Measurements from ENCODE around the gene SMPD3. TPM values are rescaled to one million over a fixed set of nuclear protein-coding genes. Genes with fewer than 3 reads are reported as not detected.

The SMPD3 gene
- total RNA-seq, 3 donors from 2014 or later, result under 0.01 to 15.4 (median 2.9) TPM

- no peaks in the 10 kb centered on the region for H3K9me3 ChIP-seq
- H3K4me1 ChIP-seq, result no peaks in the 10 kb centered on the region
- no peak for DNase-seq (ENCODE audit: low spot score in 2 of 2)
- H3K36me3 ChIP-seq, result no peaks in the 10 kb centered on the region
- H3K27me3 ChIP-seq, result no peaks in the 10 kb centered on the region
- TF ChIP-seq CTCF (IDR thresholded peaks at IDR 0.05) (no peak), POLR2A (IDR thresholded peaks at IDR 0.05) (no peak), POLR2AphosphoS5 (IDR thresholded peaks at IDR 0.05) (no peak)
- no peak overlapping the region for H3K27ac ChIP-seq
- intact Hi-C loops (cut with DNase I; ENCODE audit: low total_unique reads), result no loop called here
- no peak overlapping the region for H3K4me3 ChIP-seq
Measured at GRCh38 chr16:68367891-68368290, 80.4 kb downstream of the SMPD3 start.

- DNase-seq (ENCODE audit: low spot score in 2 of 2), result no peak
- Histone ChIP-seq H3K9me3 (no peaks in the 10 kb centered on the region), H3K27me3 (no peaks in the 10 kb centered on the region), H3K36me3 (no peaks in the 10 kb centered on the region), H3K4me1 (no peaks in the 10 kb centered on the region), H3K4me3 (no peak overlapping the region), H3K27ac (no peak overlapping the region)
- TF ChIP-seq CTCF (IDR thresholded peaks at IDR 0.05) (no peak), POLR2A (IDR thresholded peaks at IDR 0.05) (no peak), POLR2AphosphoS5 (IDR thresholded peaks at IDR 0.05) (no peak)
- intact Hi-C loops (cut with DNase I; ENCODE audit: low total_unique reads), result no loop called here
Measured at GRCh38 chr16:68367440-68367839, 80.9 kb downstream of the SMPD3 start.

- no peak overlapping the region for H3K4me3 ChIP-seq
- intact Hi-C loops (cut with DNase I; ENCODE audit: low total_unique reads), result no loop called here
- TF ChIP-seq CTCF (IDR thresholded peaks at IDR 0.05) (peak in 1 of 3 donors; percentile 23), POLR2AphosphoS5 (IDR thresholded peaks at IDR 0.05) (no peak), POLR2A (IDR thresholded peaks at IDR 0.05) (no peak)
- H3K27ac ChIP-seq, result no peak overlapping the region
- no peaks in the 10 kb centered on the region for H3K27me3 ChIP-seq
- no peak for DNase-seq (ENCODE audit: low spot score in 2 of 2)
- H3K9me3 ChIP-seq, result no peaks in the 10 kb centered on the region
- no peaks in the 10 kb centered on the region for H3K4me1 ChIP-seq
- H3K36me3 ChIP-seq, result no peaks in the 10 kb centered on the region
Measured at GRCh38 chr16:68367030-68367429, 81.3 kb downstream of the SMPD3 start.

- Histone ChIP-seq H3K9me3 (no peaks in the 10 kb centered on the region), H3K4me1 (no peaks in the 10 kb centered on the region), H3K4me3 (no peak overlapping the region), H3K27me3 (no peaks in the 10 kb centered on the region), H3K36me3 (no peaks in the 10 kb centered on the region), H3K27ac (no peak overlapping the region)
- TF ChIP-seq CTCF (IDR thresholded peaks at IDR 0.05), result no peak
- intact Hi-C loops (cut with DNase I; ENCODE audit: low total_unique reads), result no loop called here
- DNase-seq (ENCODE audit: low spot score in 2 of 2), result no peak
Measured at GRCh38 chr16:68366062-68366461, 82.2 kb downstream of the SMPD3 start.

GRCh38 chr16:68365167-68365817 is 83.0 kb downstream of the SMPD3 start:
- no peak for TF ChIP-seq POLR2AphosphoS5 (IDR thresholded peaks at IDR 0.05)
- no peak for TF ChIP-seq POLR2A (IDR thresholded peaks at IDR 0.05)
- TF ChIP-seq CTCF (IDR thresholded peaks at IDR 0.05), result no peak
- H3K4me1 ChIP-seq, result no peaks in the 10 kb centered on the region
- H3K27ac ChIP-seq, result no peak overlapping the region
- no peaks in the 10 kb centered on the region for H3K27me3 ChIP-seq
- no peaks in the 10 kb centered on the region for H3K9me3 ChIP-seq
- intact Hi-C loops (cut with DNase I; ENCODE audit: low total_unique reads), result no loop called here
- no peak overlapping the region for H3K4me3 ChIP-seq
- H3K36me3 ChIP-seq, result no peaks in the 10 kb centered on the region
- no peak for DNase-seq (ENCODE audit: low spot score in 2 of 2)
